Skeletal muscle tissue (tissue), 4 donors: Measurements from ENCODE around the gene ASXL2. TPM values are rescaled to one million over a fixed set of nuclear protein-coding genes. Genes with fewer than 3 reads are reported as not detected.

Experiments
- H3K27ac ChIP-seq: one replicate; pipeline ENCODE4 v1.7.0; 2013; ENCODE audit warnings: mild to moderate bottlenecking, low read depth, low read length, inconsistent platforms
- H3K27me3 ChIP-seq, 3 donors: one replicate each; pipeline ENCODE4 v1.7.0; 2013; ENCODE audit warnings: low read length in 3 of 3; ENCODE audit not compliant: control insufficient read depth in 3 of 3, insufficient read depth in 3 of 3
- H3K36me3 ChIP-seq, 3 donors: one replicate each; pipeline ENCODE4 v1.7.0; 2013; ENCODE audit warnings: low read length in 3 of 3; ENCODE audit not compliant: control insufficient read depth in 3 of 3, insufficient read depth in 3 of 3
- H3K4me1 ChIP-seq, 3 donors: one replicate each; pipeline ENCODE4 v1.7.0; 2013; ENCODE audit warnings: low read length in 3 of 3, mild to moderate bottlenecking in 3 of 3; ENCODE audit not compliant: control insufficient read depth in 3 of 3, insufficient read depth in 3 of 3
- H3K4me3 ChIP-seq, 3 donors: one replicate each; pipeline ENCODE4 v1.7.0; 2013; ENCODE audit warnings: low read length in 3 of 3
- H3K9ac ChIP-seq, 3 donors: one replicate each; pipeline ENCODE4 v1.7.0; 2013; ENCODE audit warnings: low read length in 3 of 3, mild to moderate bottlenecking in 3 of 3, moderate library complexity in 2 of 3, low read depth in 1 of 3
- H3K9me3 ChIP-seq, 3 donors: one replicate each; pipeline ENCODE4 v1.7.0; 2013; ENCODE audit warnings: low read length in 3 of 3; ENCODE audit not compliant: control insufficient read depth in 3 of 3
- total RNA-seq: library from RNA; depleted of rRNA; stranded (reverse); fragments of >200 nt; gene quantifications from one replicate; pipeline ENCODE4 v1.2.3, GENCODE V29; 2014
- donor health status: Osteomylitis.

The ASXL2 gene
- total RNA-seq, 1 donor from 2014 or later = 4.7 TPM

GRCh38 chr2:25701801-25702200 is 176.5 kb downstream of the ASXL2 start:
- Histone ChIP-seq H3K4me3 (no peak overlapping the region), H3K27ac (no peak overlapping the region), H3K36me3 (no peaks in the 10 kb centered on the region), H3K4me1 (peaks cover 0 to 7% (median 2%) of the 10 kb centered on the region in 3 donors), H3K9ac (no peak overlapping the region), H3K27me3 (peaks cover 4 to 21% (median 15%) of the 10 kb centered on the region in 3 donors), H3K9me3 (no peaks in the 10 kb centered on the region)

GRCh38 chr2:25700221-25700660 is 178.0 kb downstream of the ASXL2 start:
- Histone ChIP-seq H3K27me3 (peaks cover 4 to 21% (median 15%) of the 10 kb centered on the region in 3 donors), H3K36me3 (no peaks in the 10 kb centered on the region), H3K4me1 (peaks cover 0 to 7% (median 2%) of the 10 kb centered on the region in 3 donors), H3K4me3 (no peak overlapping the region), H3K27ac (no peak overlapping the region), H3K9ac (no peak overlapping the region), H3K9me3 (no peaks in the 10 kb centered on the region)

GRCh38 chr2:25699216-25699615 is 179.1 kb downstream of the ASXL2 start:
- H3K27ac ChIP-seq = no peak overlapping the region
- peaks cover 0 to 7% (median 2%) of the 10 kb centered on the region in 3 donors for H3K4me1 ChIP-seq
- H3K4me3 ChIP-seq = no peak overlapping the region
- H3K27me3 ChIP-seq = peaks cover 4 to 21% (median 15%) of the 10 kb centered on the region in 3 donors
- no peaks in the 10 kb centered on the region for H3K36me3 ChIP-seq
- no peaks in the 10 kb centered on the region for H3K9me3 ChIP-seq
- H3K9ac ChIP-seq = no peak overlapping the region

GRCh38 chr2:25698752-25699151 is 179.5 kb downstream of the ASXL2 start:
- Histone ChIP-seq H3K36me3 (no peaks in the 10 kb centered on the region), H3K9ac (no peak overlapping the region), H3K27ac (no peak overlapping the region), H3K9me3 (no peaks in the 10 kb centered on the region), H3K4me1 (peaks cover 0 to 7% (median 2%) of the 10 kb centered on the region in 3 donors), H3K27me3 (peaks cover 4 to 21% (median 15%) of the 10 kb centered on the region in 3 donors), H3K4me3 (no peak overlapping the region)

GRCh38 chr2:25697559-25698341 is 180.5 kb downstream of the ASXL2 start:
- Histone ChIP-seq H3K27ac (no peak overlapping the region), H3K9ac (peak overlapping the region in 1 of 3 donors; percentile 22), H3K27me3 (peaks cover 4 to 21% (median 15%) of the 10 kb centered on the region in 3 donors), H3K36me3 (no peaks in the 10 kb centered on the region), H3K9me3 (no peaks in the 10 kb centered on the region), H3K4me3 (peak overlapping the region in 1 of 3 donors; percentile 33), H3K4me1 (peaks cover 0 to 7% (median 2%) of the 10 kb centered on the region in 3 donors)

GRCh38 chr2:25692737-25693445 is 185.4 kb downstream of the ASXL2 start:
- no peak overlapping the region for H3K27ac ChIP-seq
- H3K9me3 ChIP-seq = no peaks in the 10 kb centered on the region
- no peak overlapping the region for H3K9ac ChIP-seq
- peaks cover 0 to 10% (median 5%) of the 10 kb centered on the region in 3 donors for H3K27me3 ChIP-seq
- no peaks in the 10 kb centered on the region for H3K36me3 ChIP-seq
- H3K4me1 ChIP-seq = peaks cover 0 to 3% (median 1%) of the 10 kb centered on the region in 3 donors
- H3K4me3 ChIP-seq = no peak overlapping the region

GRCh38 chr2:25692143-25692542 is 186.1 kb downstream of the ASXL2 start:
- Histone ChIP-seq H3K27me3 (peaks cover 0 to 3% (median 1%) of the 10 kb centered on the region in 3 donors), H3K4me3 (no peak overlapping the region), H3K9me3 (no peaks in the 10 kb centered on the region), H3K9ac (no peak overlapping the region), H3K4me1 (no peaks in the 10 kb centered on the region), H3K27ac (no peak overlapping the region), H3K36me3 (no peaks in the 10 kb centered on the region)

GRCh38 chr2:25690058-25690457 is 188.2 kb downstream of the ASXL2 start:
- no peaks in the 10 kb centered on the region for H3K27me3 ChIP-seq
- no peaks in the 10 kb centered on the region for H3K9me3 ChIP-seq
- no peak overlapping the region for H3K27ac ChIP-seq

GRCh38 chr2:25688236-25688635 is 190.1 kb downstream of the ASXL2 start:
- no peak overlapping the region for H3K4me3 ChIP-seq
- H3K9me3 ChIP-seq = no peaks in the 10 kb centered on the region
- H3K27me3 ChIP-seq = no peaks in the 10 kb centered on the region
- no peaks in the 10 kb centered on the region for H3K4me1 ChIP-seq
- H3K36me3 ChIP-seq = no peaks in the 10 kb centered on the region
- H3K27ac ChIP-seq = no peak overlapping the region
- no peak overlapping the region for H3K9ac ChIP-seq

More at GRCh38 chr2:25690058-25690457, 188.2 kb downstream of the ASXL2 start:
- Histone ChIP-seq H3K36me3 (no peaks in the 10 kb centered on the region), H3K9ac (no peak overlapping the region), H3K4me1 (no peaks in the 10 kb centered on the region), H3K4me3 (no peak overlapping the region)

GRCh38 chr2:25685741-25686140 is 192.5 kb downstream of the ASXL2 start:
- Histone ChIP-seq H3K36me3 (no peaks in the 10 kb centered on the region), H3K9ac (no peak overlapping the region), H3K9me3 (no peaks in the 10 kb centered on the region), H3K4me1 (no peaks in the 10 kb centered on the region), H3K27ac (no peak overlapping the region), H3K27me3 (no peaks in the 10 kb centered on the region), H3K4me3 (no peak overlapping the region)
